Gastrocnemius medialis (tissue), 4 donors: Measurements from ENCODE around the gene BCAP31. TPM values are rescaled to one million over a fixed set of nuclear protein-coding genes. Genes with fewer than 3 reads are reported as not detected.
"Not testable (repeated sequence)": the region's sequence is repeated elsewhere in the genome, so short reads cannot be mapped to it uniquely, and the experiment has no call there.

Source experiments
- ATAC-seq, 2 donors: fragments of 150-250 bp; one replicate each; pipeline ENCODE4 v1.9.1; 2016
- DNase-seq, 2 donors: peaks; one replicate each; pipeline ENCODE4 v3.0.0-alpha.2; 2019
- H3K27ac ChIP-seq, 4 donors: fragments of 200-600 bp; sonication (generic); 1 replicate in 1 of 4; 2 replicates in 3 of 4; pipeline ENCODE4 v1.5.1; 2016 to 2018; ENCODE audit warnings: mild to moderate bottlenecking in 2 of 4, moderate library complexity in 1 of 4
- H3K27me3 ChIP-seq, 3 donors: fragments of 200-600 bp; sonication (generic) in 2 of 3; 1 replicate in 1 of 3; 2 replicates in 2 of 3; pipeline versions ENCODE4 v1.5.1 to v1.6.0; 2016 to 2019; ENCODE audit warnings: mild to moderate bottlenecking in 1 of 3, moderate library complexity in 1 of 3
- H3K36me3 ChIP-seq, 2 donors: fragments of 200-600 bp; sonication (generic) in 1 of 2; one replicate each; pipeline ENCODE4 v1.5.1; 2017 to 2018
- H3K4me1 ChIP-seq, 2 donors: fragments of 200-600 bp; sonication (generic) in 1 of 2; one replicate each; pipeline ENCODE4 v1.5.1; 2016 to 2017; ENCODE audit warnings: mild to moderate bottlenecking in 2 of 2
- H3K4me3 ChIP-seq, 4 donors: fragments of 200-600 bp; sonication (generic) in 3 of 4; 1 replicate in 1 of 4; 2 replicates in 3 of 4; pipeline ENCODE4 v1.5.1; 2016 to 2019; ENCODE audit warnings: mild to moderate bottlenecking in 2 of 4
- H3K9me3 ChIP-seq, 3 donors: fragments of 200-600 bp; sonication (generic) in 2 of 3; 1 replicate in 1 of 3; 2 replicates in 2 of 3; pipeline ENCODE4 v1.5.1; 2016 to 2019
- POLR2A ChIP-seq, 2 donors: fragments of 450-650 bp; IDR thresholded peaks; one replicate each; pipeline ENCODE4 v1.6.1; 2017; ENCODE audit warnings: antibody characterized with exemption in 2 of 2, mild to moderate bottlenecking in 2 of 2, moderate library complexity in 2 of 2
- in situ Hi-C, 4 donors: fragments of 200-750 bp; cut with MboI; loops; one replicate each; pipeline versions ENCODE4 v1.15.0 to v1.8.0; 2017; ENCODE audit warnings: low sequenced_read_pairs in 4 of 4
- intact Hi-C: fragments of 100-400 bp; cut with DNase I; formaldehyde crosslinking; loops from one replicate; pipeline ENCODE4 v1.15.1; 2023; ENCODE audit warnings: low total_unique reads
- total RNA-seq, 4 donors: library from RNA; depleted of rRNA; stranded (reverse); fragments of >200 nt; gene quantifications; one replicate each; pipeline versions ENCODE4 v1.1.0 to v1.2.3, GENCODE V29; 2016
- TF ChIP-seq, protein P1 (sequence below), 5 experiments: fragments of 450-650 bp in 3 of 5; fragments of 200-600 bp in 2 of 5; sonication (generic) in 2 of 5; IDR thresholded peaks in 4 of 5; conservative IDR thresholded peaks in 1 of 5; 1 replicate in 4 of 5; 2 replicates in 1 of 5; pipeline ENCODE4 v1.5.1; 2016 to 2019; ENCODE audit warnings: antibody characterized with exemption in 5 of 5, mild to moderate bottlenecking in 3 of 5, moderate library complexity in 3 of 5

BCAP31 gene
- total RNA-seq, 4 donors from 2014 or later, result 41.5 to 91.9 (median 48.3) TPM

DNA sequence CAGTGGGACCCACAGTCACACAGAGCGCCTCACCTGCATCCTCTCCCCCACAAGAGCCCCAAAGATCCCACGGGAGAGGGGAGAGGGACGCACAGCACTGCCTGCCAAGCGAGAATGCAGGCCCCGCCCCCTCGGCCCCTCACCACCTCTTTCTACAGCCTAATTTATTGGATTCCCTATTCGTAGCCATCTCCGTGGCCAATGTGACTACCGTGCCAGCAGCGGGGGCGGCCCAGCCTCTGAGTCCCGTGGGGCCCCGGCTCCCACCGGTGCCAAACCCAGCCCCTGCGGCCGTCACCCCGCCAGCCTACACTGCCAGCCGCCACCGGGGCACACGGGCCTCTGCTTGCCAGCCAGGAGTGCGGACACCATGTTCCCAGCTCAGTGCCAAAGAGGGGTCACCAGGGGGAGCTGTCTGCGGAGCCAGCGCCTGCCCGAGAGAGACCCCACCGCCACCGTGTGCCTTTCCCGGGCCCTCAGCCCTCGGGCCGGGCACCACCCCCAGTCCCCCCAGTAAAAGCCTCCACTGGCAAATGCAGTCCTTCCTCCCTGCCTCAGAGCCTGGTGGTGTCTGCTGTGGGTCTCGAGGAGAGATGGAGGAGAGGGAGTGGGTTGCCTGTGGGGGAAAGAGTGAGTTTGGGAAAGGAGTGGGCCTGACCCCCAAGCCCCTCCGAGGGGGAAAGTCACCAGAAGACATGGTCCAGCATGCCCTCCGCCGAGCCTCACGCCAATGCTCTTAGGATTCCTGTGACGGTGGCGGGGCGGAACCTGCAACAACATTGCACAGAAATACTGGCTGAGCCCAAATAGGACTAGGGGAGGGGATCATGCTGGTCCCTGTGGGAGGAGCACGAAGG, 20.3 kb upstream of the BCAP31 start:
- Histone ChIP-seq H3K36me3 (no peaks in the 10 kb centered on the region), H3K4me1 (peaks cover 0 to 8% of the 10 kb centered on the region in 2 donors), H3K27me3 (no peaks in the 10 kb centered on the region), H3K9me3 (no peaks in the 10 kb centered on the region), H3K4me3 (peak overlapping the region in 1 of 4 donors; percentile 9), H3K27ac (no peak overlapping the region)
- in situ Hi-C loops, result no loop called here
- no peak for DNase-seq
- TF ChIP-seq, protein P1, sequence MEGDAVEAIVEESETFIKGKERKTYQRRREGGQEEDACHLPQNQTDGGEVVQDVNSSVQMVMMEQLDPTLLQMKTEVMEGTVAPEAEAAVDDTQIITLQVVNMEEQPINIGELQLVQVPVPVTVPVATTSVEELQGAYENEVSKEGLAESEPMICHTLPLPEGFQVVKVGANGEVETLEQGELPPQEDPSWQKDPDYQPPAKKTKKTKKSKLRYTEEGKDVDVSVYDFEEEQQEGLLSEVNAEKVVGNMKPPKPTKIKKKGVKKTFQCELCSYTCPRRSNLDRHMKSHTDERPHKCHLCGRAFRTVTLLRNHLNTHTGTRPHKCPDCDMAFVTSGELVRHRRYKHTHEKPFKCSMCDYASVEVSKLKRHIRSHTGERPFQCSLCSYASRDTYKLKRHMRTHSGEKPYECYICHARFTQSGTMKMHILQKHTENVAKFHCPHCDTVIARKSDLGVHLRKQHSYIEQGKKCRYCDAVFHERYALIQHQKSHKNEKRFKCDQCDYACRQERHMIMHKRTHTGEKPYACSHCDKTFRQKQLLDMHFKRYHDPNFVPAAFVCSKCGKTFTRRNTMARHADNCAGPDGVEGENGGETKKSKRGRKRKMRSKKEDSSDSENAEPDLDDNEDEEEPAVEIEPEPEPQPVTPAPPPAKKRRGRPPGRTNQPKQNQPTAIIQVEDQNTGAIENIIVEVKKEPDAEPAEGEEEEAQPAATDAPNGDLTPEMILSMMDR (IDR thresholded peaks at IDR 0.05 in 4 of 5, conservative IDR thresholded peaks at IDR 0.05 in 1 of 5), result peak in 1 of 5 experiments; percentile 16
- TF ChIP-seq POLR2A (IDR thresholded peaks at IDR 0.05), result no peak
- no peak for ATAC-seq
- intact Hi-C loops, result no loop called here

DNA sequence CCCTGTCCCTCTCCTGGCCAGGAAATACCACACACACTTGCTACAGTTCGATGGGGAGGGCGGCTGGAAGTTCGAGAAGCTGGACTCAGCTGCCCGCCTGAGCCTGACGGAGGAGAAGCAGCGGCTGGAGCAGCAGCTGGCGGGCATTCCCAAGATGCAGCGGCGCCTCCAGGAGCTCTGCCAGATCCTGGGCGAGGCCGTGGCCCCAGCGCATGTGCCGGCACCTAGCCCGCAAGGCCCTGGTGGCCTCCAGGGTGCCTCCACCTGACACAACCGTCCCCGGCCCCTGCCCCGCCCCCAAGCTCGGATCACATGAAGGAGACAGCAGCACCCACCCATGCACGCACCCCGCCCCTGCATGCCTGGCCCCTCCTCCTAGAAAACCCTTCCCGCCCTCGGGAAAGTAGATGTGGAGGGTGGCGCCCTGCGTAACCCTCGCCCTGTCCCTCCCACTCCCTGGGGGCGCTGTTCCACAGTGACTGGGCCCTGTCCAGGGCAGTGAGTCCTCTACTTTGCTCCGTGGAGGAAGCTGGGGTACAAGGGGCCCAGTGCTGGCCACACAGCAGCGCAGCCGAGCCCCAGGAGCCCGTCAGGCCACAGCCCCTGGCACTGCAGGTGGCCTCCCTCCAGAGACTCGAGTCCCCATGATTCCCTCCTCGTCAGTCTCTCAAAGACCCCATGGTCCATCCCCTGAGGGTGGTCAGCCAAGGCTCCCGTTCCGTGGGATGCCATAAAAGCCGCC, 19.5 kb upstream of the BCAP31 start:
- intact Hi-C loops, H3K27me3 ChIP-seq, ATAC-seq, H3K36me3 ChIP-seq, in situ Hi-C loops, H3K27ac ChIP-seq, H3K9me3 ChIP-seq, H3K4me1 ChIP-seq: not testable (repeated sequence)
- peak overlapping the region in 1 of 4 donors; percentile 9 for H3K4me3 ChIP-seq
- peak in 1 of 2 donors; percentile 72 for DNase-seq

DNA sequence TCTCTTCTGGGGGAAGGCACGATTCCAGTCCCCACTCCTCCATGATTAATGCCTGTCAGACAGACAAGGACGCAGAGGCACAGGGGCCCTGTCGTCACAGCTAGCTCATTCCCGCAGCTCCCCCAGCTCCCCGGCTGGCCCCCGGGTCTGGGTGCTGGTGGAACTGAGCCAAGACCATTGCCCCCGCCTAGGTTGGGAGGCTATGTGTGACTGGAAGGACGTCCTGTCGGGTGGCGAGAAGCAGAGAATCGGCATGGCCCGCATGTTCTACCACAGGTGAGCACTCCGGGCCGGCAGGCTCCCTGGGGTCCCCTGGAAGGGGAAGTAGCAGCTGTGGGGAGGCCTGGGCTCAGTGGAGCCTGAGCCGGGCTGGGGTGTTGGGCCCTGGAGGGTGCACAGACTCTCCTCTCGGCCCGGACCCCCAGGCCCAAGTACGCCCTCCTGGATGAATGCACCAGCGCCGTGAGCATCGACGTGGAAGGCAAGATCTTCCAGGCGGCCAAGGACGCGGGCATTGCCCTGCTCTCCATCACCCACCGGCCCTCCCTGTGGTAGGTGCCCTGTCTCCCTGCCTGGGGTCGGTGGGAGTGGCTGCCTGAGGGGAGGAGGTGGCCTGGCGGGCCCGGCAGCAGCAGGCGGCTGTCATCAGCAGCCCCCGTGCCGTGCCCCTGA, 18.7 kb upstream of the BCAP31 start:
- intact Hi-C loops, H3K9me3 ChIP-seq, ATAC-seq, H3K4me3 ChIP-seq, H3K36me3 ChIP-seq, in situ Hi-C loops, H3K4me1 ChIP-seq, H3K27me3 ChIP-seq, DNase-seq, H3K27ac ChIP-seq: not testable (repeated sequence)

DNA sequence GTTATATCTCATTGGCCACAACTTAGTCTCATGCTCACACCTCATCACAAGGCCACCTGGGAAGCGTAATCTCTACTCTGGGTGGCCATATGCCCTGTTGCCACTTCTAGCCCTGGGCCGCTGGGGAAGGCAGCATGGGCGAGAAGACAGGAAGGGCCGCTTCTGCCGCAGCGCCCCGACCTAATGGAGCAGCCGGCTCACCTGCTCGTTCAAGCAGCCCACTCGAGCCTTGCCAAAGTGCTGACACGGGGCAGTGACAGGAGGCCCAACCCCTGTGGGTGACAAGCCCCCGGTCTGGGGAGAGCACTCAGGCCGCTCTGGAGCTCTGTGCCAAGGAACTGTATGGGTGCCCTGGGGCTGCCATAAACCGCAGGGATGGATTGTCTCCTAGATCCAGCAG, 17.9 kb upstream of the BCAP31 start:
- ATAC-seq, H3K4me3 ChIP-seq, in situ Hi-C loops, intact Hi-C loops, H3K4me1 ChIP-seq, H3K27me3 ChIP-seq, H3K9me3 ChIP-seq, H3K36me3 ChIP-seq, H3K27ac ChIP-seq, DNase-seq: not testable (repeated sequence)

DNA sequence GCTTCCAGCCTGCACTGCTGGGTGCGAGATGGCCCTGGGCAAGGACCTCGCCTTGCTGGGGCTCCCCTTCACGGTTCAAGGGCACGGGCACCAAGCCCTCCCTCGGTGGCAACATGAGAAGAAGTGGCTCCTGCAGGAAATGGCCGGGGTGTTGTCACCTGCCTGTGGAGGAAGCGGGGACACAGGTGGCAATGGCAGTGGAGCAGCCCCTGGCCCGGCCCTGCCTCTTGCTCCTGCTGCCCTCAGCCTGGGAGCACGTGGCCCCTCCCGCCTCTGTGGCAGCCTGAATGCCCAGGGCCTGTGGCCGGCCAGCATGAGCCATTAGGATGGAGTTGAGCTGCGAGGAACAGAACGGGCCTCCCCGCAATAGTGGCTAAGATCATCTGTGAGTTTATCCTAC, 17.3 kb upstream of the BCAP31 start:
- DNase-seq (no peak), ATAC-seq (no peak)
- in situ Hi-C loops (no loop called here), intact Hi-C loops (no loop called here)
- no peak for TF ChIP-seq POLR2A (IDR thresholded peaks at IDR 0.05)
- TF ChIP-seq, protein P1 (IDR thresholded peaks at IDR 0.05 in 4 of 5, conservative IDR thresholded peaks at IDR 0.05 in 1 of 5), result no peak
- no peak overlapping the region for H3K4me3 ChIP-seq
- H3K27ac ChIP-seq, result no peak overlapping the region
- H3K27me3 ChIP-seq, result no peaks in the 10 kb centered on the region
- H3K4me1 ChIP-seq, result peaks cover 0 to 8% of the 10 kb centered on the region in 2 donors
- no peaks in the 10 kb centered on the region for H3K9me3 ChIP-seq
- peaks cover 0 to 9% of the 10 kb centered on the region in 2 donors for H3K36me3 ChIP-seq
